Measurements from ENCODE around the gene SELENOM. TPM values are rescaled to one million over a fixed set of nuclear protein-coding genes. Genes with fewer than 3 reads are reported as not detected.
"Not testable (repeated sequence)": the region's sequence is repeated elsewhere in the genome, so short reads cannot be mapped to it uniquely, and the experiment has no call there.

The SELENOM gene
- total RNA-seq, 1 experiment from 2014 or later: 11.0 TPM

- no peak for DNase-seq (ENCODE audit: low read depth)
Measured at GRCh38 chr22:31133911-31134310, 26.5 kb upstream of the SELENOM start.

GRCh38 chr22:31130873-31131272 lies 23.5 kb upstream of the SELENOM start:
- no peak for DNase-seq (ENCODE audit: low read depth)

GRCh38 chr22:31128156-31128555 lies 20.8 kb upstream of the SELENOM start:
- DNase-seq (ENCODE audit: low read depth): no peak

- DNase-seq (ENCODE audit: low read depth): no peak
Measured at GRCh38 chr22:31127181-31127772, 19.9 kb upstream of the SELENOM start.

- no peak for DNase-seq (ENCODE audit: low read depth)
Measured at GRCh38 chr22:31126869-31127175, 19.5 kb upstream of the SELENOM start.

- DNase-seq (ENCODE audit: low read depth): no peak
Measured at GRCh38 chr22:31126128-31126868, 18.9 kb upstream of the SELENOM start.

GRCh38 chr22:31125521-31126117 lies 18.3 kb upstream of the SELENOM start:
- DNase-seq (ENCODE audit: low read depth): no peak

GRCh38 chr22:31124811-31125465 lies 17.6 kb upstream of the SELENOM start:
- DNase-seq (ENCODE audit: low read depth): no peak

GRCh38 chr22:31124290-31124689 lies 16.9 kb upstream of the SELENOM start:
- no peak for DNase-seq (ENCODE audit: low read depth)

GRCh38 chr22:31123292-31123602 lies 15.9 kb upstream of the SELENOM start:
- no peak for DNase-seq (ENCODE audit: low read depth)

GRCh38 chr22:31122532-31123291 lies 15.3 kb upstream of the SELENOM start, which contains the start of gene INPP5J:
Gene INPP5J (plus strand): TSS chr22:31122966. CDS start chr22:31123015, 49 bp downstream.
- DNase-seq (ENCODE audit: low read depth): peak; percentile 44

- no peak for DNase-seq (ENCODE audit: low read depth)
Measured at GRCh38 chr22:31122196-31122531, 14.8 kb upstream of the SELENOM start.

- DNase-seq (ENCODE audit: low read depth): no peak
Measured at GRCh38 chr22:31121403-31121802, 14.0 kb upstream of the SELENOM start.

GRCh38 chr22:31120642-31121041 lies 13.3 kb upstream of the SELENOM start:
- no peak for DNase-seq (ENCODE audit: low read depth)

- DNase-seq (ENCODE audit: low read depth): no peak
Measured at GRCh38 chr22:31120230-31120629, 12.9 kb upstream of the SELENOM start.

GRCh38 chr22:31119026-31119717 lies 11.8 kb upstream of the SELENOM start:
- no peak for DNase-seq (ENCODE audit: low read depth)

- DNase-seq (ENCODE audit: low read depth): no peak
Measured at GRCh38 chr22:31118046-31118820, 10.9 kb upstream of the SELENOM start.

GRCh38 chr22:31112547-31113091 lies 5.3 kb upstream of the SELENOM start:
- not testable (repeated sequence) for DNase-seq (ENCODE audit: low read depth)

GRCh38 chr22:31107894-31108218 lies 488 bp upstream of the SELENOM start:
- no peak for DNase-seq (ENCODE audit: low read depth)

- DNase-seq (ENCODE audit: low read depth): no peak
Measured at GRCh38 chr22:31106731-31107177, 614 bp downstream of the SELENOM start.

All from HT1080 (cell line).